Endothelial cell of umbilical vein (primary cell): ENCODE data around the gene SMS.

Experiments
- FOS ChIP-seq: IDR thresholded peaks from 2 replicates; pipeline ENCODE4 v1.6.1; 2011; ENCODE audit warnings: mild to moderate bottlenecking, low read length, moderate library complexity, borderline replicate concordance; ENCODE audit not compliant: insufficient read depth
- GATA2 ChIP-seq: IDR thresholded peaks from 2 replicates; pipeline ENCODE4 v1.7.0; 2011; ENCODE audit warnings: low read depth, mild to moderate bottlenecking, moderate library complexity, mixed read lengths, low read length; ENCODE audit not compliant: insufficient read length, insufficient read depth
- MYC ChIP-seq: IDR thresholded peaks from one replicate; pipeline ENCODE4 v1.6.1; 2011; ENCODE audit warnings: mild to moderate bottlenecking, low read depth, low read length
- TF ChIP-seq, protein P1 (sequence below), 2 donors: IDR thresholded peaks; 1 replicate in 1 of 2; 2 replicates in 1 of 2; pipeline ENCODE4 v1.5.1; 2011; ENCODE audit warnings: low read length in 2 of 2, mild to moderate bottlenecking in 2 of 2, moderate library complexity in 2 of 2, control low read depth in 1 of 2, inconsistent platforms in 1 of 2, low read depth in 1 of 2; ENCODE audit not compliant: insufficient read depth in 1 of 2; ENCODE audit errors: extremely low read depth in 1 of 2

DNA sequence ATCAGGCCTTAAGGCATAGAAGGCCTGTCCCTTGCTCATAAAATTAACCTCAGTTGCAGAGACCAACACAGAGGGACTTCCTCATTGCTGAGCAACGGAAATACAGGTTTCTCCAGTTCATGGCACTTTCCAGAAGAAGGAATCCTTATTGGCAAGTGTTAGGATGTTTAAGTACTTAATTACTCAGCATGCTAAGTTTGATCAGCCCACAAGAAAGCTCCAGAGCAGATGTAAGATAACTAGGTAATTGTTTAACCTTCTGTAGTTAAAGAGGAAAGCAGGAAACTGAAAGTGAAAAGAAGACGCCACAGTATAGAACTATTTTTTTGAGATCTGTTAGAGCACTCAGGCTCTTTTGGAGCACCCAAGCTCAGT, 33.5 kb downstream of the SMS start:
- TF ChIP-seq MYC (no peak), FOS (no peak), GATA2 (no peak)
- TF ChIP-seq, protein P1, sequence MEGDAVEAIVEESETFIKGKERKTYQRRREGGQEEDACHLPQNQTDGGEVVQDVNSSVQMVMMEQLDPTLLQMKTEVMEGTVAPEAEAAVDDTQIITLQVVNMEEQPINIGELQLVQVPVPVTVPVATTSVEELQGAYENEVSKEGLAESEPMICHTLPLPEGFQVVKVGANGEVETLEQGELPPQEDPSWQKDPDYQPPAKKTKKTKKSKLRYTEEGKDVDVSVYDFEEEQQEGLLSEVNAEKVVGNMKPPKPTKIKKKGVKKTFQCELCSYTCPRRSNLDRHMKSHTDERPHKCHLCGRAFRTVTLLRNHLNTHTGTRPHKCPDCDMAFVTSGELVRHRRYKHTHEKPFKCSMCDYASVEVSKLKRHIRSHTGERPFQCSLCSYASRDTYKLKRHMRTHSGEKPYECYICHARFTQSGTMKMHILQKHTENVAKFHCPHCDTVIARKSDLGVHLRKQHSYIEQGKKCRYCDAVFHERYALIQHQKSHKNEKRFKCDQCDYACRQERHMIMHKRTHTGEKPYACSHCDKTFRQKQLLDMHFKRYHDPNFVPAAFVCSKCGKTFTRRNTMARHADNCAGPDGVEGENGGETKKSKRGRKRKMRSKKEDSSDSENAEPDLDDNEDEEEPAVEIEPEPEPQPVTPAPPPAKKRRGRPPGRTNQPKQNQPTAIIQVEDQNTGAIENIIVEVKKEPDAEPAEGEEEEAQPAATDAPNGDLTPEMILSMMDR (IDR thresholded peaks at IDR 0.05; ENCODE audit: extremely low read depth in 1 of 2, insufficient read depth in 1 of 2, low read depth in 1 of 2, low read length in 2 of 2): no peak
